Measurements from ENCODE around the gene PICALM.

Gene PICALM

GRCh38 chr11:85913513-85913912, 155.4 kb downstream of the PICALM start:
- no peak for DNase-seq
- CTCF ChIA-PET, result no interaction called here
- Mint-ChIP-seq H3K4me1 (no peaks in the 10 kb centered on the region), H3K27ac (no peak overlapping the region), H3K4me3 (no peak overlapping the region), H3K9me3 (no peaks in the 10 kb centered on the region), H3K36me3 (no peaks in the 10 kb centered on the region), H3K27me3 (peaks cover 14% of the 10 kb centered on the region)

GRCh38 chr11:85912414-85912813, 156.5 kb downstream of the PICALM start:
- no peak for DNase-seq
- Mint-ChIP-seq H3K27ac (no peak overlapping the region), H3K36me3 (no peaks in the 10 kb centered on the region), H3K4me3 (no peak overlapping the region), H3K9me3 (no peaks in the 10 kb centered on the region), H3K27me3 (peaks cover 14% of the 10 kb centered on the region), H3K4me1 (no peaks in the 10 kb centered on the region)
- CTCF ChIA-PET, result no interaction called here
